SK-N-SH treated with all-trans-retinoic acid at 6 μM for 48 hours (cell line): Measurements from ENCODE around the gene CROCC2.

Source experiments
- CSDC2 ChIP-seq: fragments of 250-450 bp; sonication (Bioruptor Pico); IDR thresholded peaks from 2 replicates; pipeline ENCODE4 v1.5.0; 2020; ENCODE audit warnings: mild to moderate bottlenecking, moderate library complexity
- ESRRG ChIP-seq: fragments of 250-450 bp; sonication (Bioruptor Pico); IDR thresholded peaks from 2 replicates; pipeline ENCODE4 v1.6.1; 2021; ENCODE audit warnings: mild to moderate bottlenecking
- OSR1 ChIP-seq: fragments of 250-450 bp; sonication (Bioruptor Pico); IDR thresholded peaks from 2 replicates; pipeline ENCODE4 v1.8.0; 2022; ENCODE audit warnings: moderate library complexity, mild to moderate bottlenecking, inconsistent platforms
- POU6F1 ChIP-seq: fragments of 250-450 bp; sonication (Bioruptor Pico); IDR thresholded peaks from 2 replicates; pipeline ENCODE4 v1.8.0; 2021; ENCODE audit warnings: low read depth, mild to moderate bottlenecking, moderate library complexity, borderline replicate concordance
- RARB ChIP-seq: fragments of 250-450 bp; sonication (Bioruptor Pico); IDR thresholded peaks from 2 replicates; pipeline ENCODE4 v1.8.0; 2021; ENCODE audit warnings: mild to moderate bottlenecking, moderate library complexity
- SNAI2 ChIP-seq: fragments of 250-450 bp; sonication (Bioruptor Pico); IDR thresholded peaks from 2 replicates; pipeline ENCODE4 v1.5.0; 2020; ENCODE audit warnings: mild to moderate bottlenecking, moderate library complexity
- TCF4 ChIP-seq: fragments of 250-450 bp; sonication (Bioruptor Pico); IDR thresholded peaks from 2 replicates; pipeline ENCODE4 v1.8.0; 2021; ENCODE audit warnings: mild to moderate bottlenecking, moderate library complexity, borderline replicate concordance
- ZFP3 ChIP-seq: fragments of 250-450 bp; sonication (Bioruptor Pico); IDR thresholded peaks from 2 replicates; pipeline ENCODE4 v1.5.0; 2020; ENCODE audit warnings: mild to moderate bottlenecking, moderate library complexity
- ZFP30 ChIP-seq: fragments of 450-650 bp; formaldehyde crosslinking; IDR thresholded peaks from 2 replicates; pipeline ENCODE4 v1.5.0; 2022; ENCODE audit warnings: mild to moderate bottlenecking, moderate library complexity

- TF ChIP-seq CSDC2 (CRISPR knock-in tag) (no peak), POU6F1 (no peak), ZFP30 (CRISPR knock-in tag) (no peak), SNAI2 (CRISPR knock-in tag) (no peak), RARB (CRISPR knock-in tag) (no peak), ZFP3 (CRISPR knock-in tag) (no peak), ESRRG (CRISPR knock-in tag) (no peak), TCF4 (CRISPR knock-in tag) (no peak), OSR1 (CRISPR knock-in tag) (no peak)
These were observed 35.9 kb upstream of the CROCC2 start for GRCh38 chr2:240869956-240870875.
